ENCODE measurements around the gene LAPTM5. TPM values are rescaled to one million over a fixed set of nuclear protein-coding genes. Genes with fewer than 3 reads are reported as not detected.

The LAPTM5 gene
- total RNA-seq, 1 experiment from 2014 or later, result 1.5 TPM

GRCh38 chr1:30743584-30744059, 14.0 kb downstream of the LAPTM5 start:
- H3K4me1 ChIP-seq (ENCODE audit: control insufficient read depth in 1 of 2, insufficient read depth in 2 of 2, low read length in 2 of 2), result peaks cover 2 to 26% of the 10 kb centered on the region in 2 experiments; a peak in 3 of 4 replicates
- TF ChIP-seq ZNF274 (IDR thresholded peaks at IDR 0.05; ENCODE audit: low read depth, low read length), result no peak
- TF ChIP-seq SIN3A (IDR thresholded peaks at IDR 0.05; ENCODE audit: low read depth), result no peak
- no peak for TF ChIP-seq CTCF (IDR thresholded peaks at IDR 0.05 in 2 of 3, conservative IDR thresholded peaks at IDR 0.05 in 1 of 3; ENCODE audit: borderline replicate concordance in 1 of 3, insufficient read depth in 1 of 3, low read depth in 2 of 3, low read length in 2 of 3)
- no peak for TF ChIP-seq REST (IDR thresholded peaks at IDR 0.05; ENCODE audit: low read depth)
- H3K9me3 ChIP-seq (ENCODE audit: control insufficient read depth in 1 of 2, insufficient read depth in 1 of 2, low read depth in 1 of 2, low read length in 2 of 2), result no peaks in the 10 kb centered on the region
- no peaks in the 10 kb centered on the region for H3K36me3 ChIP-seq (ENCODE audit: control insufficient read depth in 1 of 2, insufficient read depth in 2 of 2, low read length in 2 of 2)
- H4K20me1 ChIP-seq (ENCODE audit: insufficient read depth), result no peaks in the 10 kb centered on the region
- H3K9me2 ChIP-seq (ENCODE audit: insufficient read depth), result no peaks in the 10 kb centered on the region
- ATAC-seq (no peak), DNase-seq (ENCODE audit: low read depth, low spot score) (no peak)
- H3K27me3 ChIP-seq (ENCODE audit: insufficient read depth, low read length), result no peaks in the 10 kb centered on the region
- intact Hi-C loops (cut with micrococcal nuclease), result no loop called here
- no peak overlapping the region for H3K4me3 ChIP-seq (replicated peaks in 1 of 2; ENCODE audit: low read depth in 1 of 2, low read length in 2 of 2)
- CTCF ChIA-PET, result interaction anchor here (2.1 kb wide), 1 partner anchor 36 kb away, joined by 6 read pairs; no protein-coding TSS in a partner anchor
- H3K79me2 ChIP-seq (ENCODE audit: insufficient read depth, low read length), result no peaks in the 10 kb centered on the region
- H3K27ac ChIP-seq (ENCODE audit: low read depth, low read length), result no peak overlapping the region
- no peak overlapping the region for H3K9ac ChIP-seq (ENCODE audit: low read length)
- RAD21 ChIA-PET (ENCODE audit: low non-redundant PET in 1 of 2, low total read pairs in 2 of 2, uncharacterized antibody in 2 of 2, unreplicated experiment in 2 of 2), result no interaction called here
- BruUV-seq (replicated peaks), result no TSS peak
- no peak overlapping the region for H2AFZ ChIP-seq (ENCODE audit: low read depth, low read length, poor library complexity, severe bottlenecking)
- POLR2A ChIA-PET, result no interaction called here
- H3K4me2 ChIP-seq (ENCODE audit: low read length), result no peak overlapping the region

All from HCT116 (cell line).